Fibroblast of villous mesenchyme (primary cell): Measurements from ENCODE around the gene FGF16. TPM values are rescaled to one million over a fixed set of nuclear protein-coding genes. Genes with fewer than 3 reads are reported as not detected.
"Not testable (repeated sequence)": the region's sequence is repeated elsewhere in the genome, so short reads cannot be mapped to it uniquely, and the experiment has no call there.

Experiments
- DNase-seq: peaks from one replicate; pipeline ENCODE4 v3.0.0-alpha.2; 2010; ENCODE audit warnings: low read depth
- H3K4me3 ChIP-seq: 2 replicates; pipeline ENCODE4 v1.5.1; 2011; ENCODE audit warnings: low read depth, mild to moderate bottlenecking, low read length
- CTCF ChIP-seq: IDR thresholded peaks from 2 replicates; pipeline ENCODE4 v1.5.1; 2012; ENCODE audit warnings: low read depth, mild to moderate bottlenecking, low read length; ENCODE audit not compliant: insufficient read depth
- total RNA-seq: library from RNA; depleted of rRNA; stranded (reverse); fragments of >200 nt; gene quantifications from 2 replicates; pipeline ENCODE4 v1.2.3, GENCODE V29; 2012

FGF16 gene
- total RNA-seq, 1 donor = not detected

GRCh38 chrX:77455437-77455836, 8.2 kb downstream of the FGF16 start:
- no peak for TF ChIP-seq CTCF
- H3K4me3 ChIP-seq = no peak overlapping the region
- no peak for DNase-seq

- TF ChIP-seq CTCF = no peak
- H3K4me3 ChIP-seq = no peak overlapping the region
- DNase-seq = no peak
Observed at GRCh38 chrX:77484045-77484444, 36.9 kb downstream of the FGF16 start.

GRCh38 chrX:77493677-77494553, 46.7 kb downstream of the FGF16 start:
- TF ChIP-seq CTCF = no peak
- no peak overlapping the region for H3K4me3 ChIP-seq
- DNase-seq = peak; percentile 81

GRCh38 chrX:77500164-77500563, 53.0 kb downstream of the FGF16 start:
- not testable (repeated sequence) for H3K4me3 ChIP-seq, DNase-seq

GRCh38 chrX:77502951-77503525, 55.8 kb downstream of the FGF16 start:
- no peak for DNase-seq
- TF ChIP-seq CTCF = no peak
- no peak overlapping the region for H3K4me3 ChIP-seq

- H3K4me3 ChIP-seq = no peak overlapping the region
- peak; percentile 64 for DNase-seq
Observed at GRCh38 chrX:77505227-77505626, 58.0 kb downstream of the FGF16 start.

More at GRCh38 chrX:77505227-77505626, 58.0 kb downstream of the FGF16 start:
- TF ChIP-seq CTCF = no peak
